ENCODE results near the gene CADPS2.

CADPS2 gene

DNA sequence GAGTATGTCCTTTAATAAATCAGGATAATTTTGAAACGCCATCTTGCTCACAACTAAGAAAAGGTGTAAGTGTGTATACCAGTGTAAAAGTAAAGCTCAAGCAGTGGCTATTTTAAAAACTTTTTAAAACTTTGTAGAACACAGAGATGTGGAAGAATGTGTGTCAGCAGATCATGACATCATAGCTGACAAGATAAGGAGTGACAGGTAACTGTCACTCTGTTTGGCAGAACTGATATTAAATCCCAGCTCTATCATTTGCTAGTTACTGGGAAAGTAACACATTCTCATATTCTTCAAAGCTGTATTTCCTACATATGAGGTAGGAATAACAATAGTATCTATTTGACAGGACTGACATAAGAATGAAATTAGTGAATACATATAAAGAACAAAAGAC lies 119.7 kb downstream of the CADPS2 start:
- DNase-seq, result no peak

DNA sequence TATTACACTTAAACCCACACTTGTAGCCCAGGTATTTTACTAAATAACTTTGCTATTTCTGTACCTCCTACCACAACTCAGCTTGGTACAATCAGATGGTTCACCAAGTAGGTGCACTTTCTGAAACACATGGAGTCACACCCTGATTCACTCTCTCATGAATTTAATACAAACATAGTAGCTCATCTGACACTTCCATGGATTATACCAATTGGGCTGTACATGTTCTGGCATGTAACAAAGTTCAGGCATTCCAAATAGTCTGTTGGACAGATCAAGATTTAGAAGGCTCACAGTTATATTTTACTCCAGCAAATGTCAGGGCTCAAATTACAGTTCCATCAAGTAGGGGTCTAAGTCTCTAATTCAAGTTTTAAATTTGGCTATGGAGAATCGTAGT lies 121.4 kb downstream of the CADPS2 start:
- DNase-seq, result no peak

DNA sequence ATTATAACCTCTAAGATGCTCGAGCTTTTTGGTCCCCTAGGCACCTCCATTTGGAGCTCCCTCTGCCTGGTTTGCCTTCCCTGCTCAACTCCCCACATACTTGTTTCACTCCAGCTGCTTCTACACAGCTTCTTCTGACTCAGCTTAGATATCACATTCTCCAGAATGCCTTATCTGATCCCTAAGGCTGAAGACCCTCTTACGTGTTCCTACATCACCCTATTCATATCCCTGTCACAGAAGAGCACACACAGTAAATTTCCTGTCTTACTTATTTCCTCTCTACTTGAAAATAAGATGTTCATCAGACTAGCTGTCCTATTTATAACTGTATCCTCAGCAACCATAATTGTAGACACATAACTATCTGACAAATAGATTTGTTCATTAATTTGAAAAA lies 122.2 kb downstream of the CADPS2 start:
- no peak for DNase-seq

DNA sequence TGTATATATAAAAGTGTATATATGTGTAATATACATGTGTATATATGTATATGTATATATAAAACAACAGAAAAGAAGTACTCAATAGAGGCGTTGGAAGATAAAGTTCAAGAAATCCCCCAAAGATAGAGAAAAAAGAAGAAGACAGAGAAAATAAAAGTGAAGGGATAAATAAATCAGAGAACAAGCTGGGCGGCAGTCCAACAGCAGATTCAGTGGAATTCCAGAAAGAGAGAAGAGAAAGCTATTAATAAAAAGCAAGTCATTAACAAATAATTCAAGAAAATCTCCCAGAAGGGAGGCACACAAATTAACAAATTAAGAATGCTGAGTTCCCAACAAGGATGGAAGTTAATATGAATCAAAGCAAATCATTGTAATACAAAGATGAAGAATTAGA lies 124.2 kb downstream of the CADPS2 start:
- DNase-seq, result no peak

DNA sequence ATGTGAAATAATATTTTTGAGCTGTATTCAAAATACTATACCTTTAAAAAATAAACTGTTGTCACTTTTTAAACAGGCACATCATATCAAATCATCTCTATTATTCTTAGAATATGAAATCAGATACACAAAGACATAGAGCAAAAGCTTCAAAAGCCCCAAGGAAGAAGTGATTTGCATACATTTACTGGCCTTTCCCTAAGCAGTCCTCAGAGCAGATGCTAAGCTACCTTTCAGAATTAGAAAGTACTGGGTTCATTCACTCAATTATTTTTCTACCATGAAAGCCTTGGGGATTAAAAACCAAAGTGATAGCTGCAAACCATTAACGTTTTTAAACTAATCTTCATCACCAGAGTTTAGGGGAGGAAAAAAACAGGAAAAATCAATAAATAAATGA lies 127.8 kb downstream of the CADPS2 start:
- DNase-seq, result no peak

DNA sequence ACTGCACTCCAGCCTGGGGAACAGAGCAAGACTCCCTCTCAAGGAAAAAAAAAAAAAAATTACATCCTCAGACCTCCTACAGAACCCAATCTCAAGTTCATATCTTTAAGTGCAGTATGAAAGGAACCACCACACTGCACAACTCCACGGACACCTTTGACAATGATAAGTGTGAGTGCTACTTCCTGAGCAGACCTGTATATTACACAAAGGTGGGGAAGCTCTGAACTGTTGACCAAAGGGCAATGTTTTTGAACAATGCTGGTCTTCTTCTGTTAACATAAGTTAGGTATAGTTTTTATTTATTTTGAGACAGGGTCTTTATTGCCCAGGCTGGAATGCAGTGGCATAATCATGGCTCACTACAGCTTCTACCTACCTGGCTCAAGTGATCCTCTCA lies 129.4 kb downstream of the CADPS2 start:
- DNase-seq, result no peak

DNA sequence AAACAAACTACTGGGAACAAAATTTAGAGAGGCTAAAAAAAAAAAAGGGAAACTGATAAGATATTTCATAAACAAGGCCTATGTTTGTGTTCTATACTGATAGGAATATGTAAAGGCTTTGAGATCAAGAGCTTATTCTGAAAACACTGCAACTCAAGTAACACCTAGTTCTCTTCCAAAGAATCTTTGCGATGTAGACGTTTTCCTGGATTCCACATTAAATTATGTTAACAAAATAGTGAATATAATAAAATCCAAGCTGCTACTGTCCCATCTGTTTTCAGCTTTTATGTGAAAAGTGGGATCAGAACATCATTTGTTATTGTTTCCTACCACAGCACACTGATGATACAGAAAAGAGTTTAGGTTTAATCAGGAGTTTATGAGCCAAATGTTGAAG lies 130.6 kb downstream of the CADPS2 start:
- DNase-seq, result no peak

DNA sequence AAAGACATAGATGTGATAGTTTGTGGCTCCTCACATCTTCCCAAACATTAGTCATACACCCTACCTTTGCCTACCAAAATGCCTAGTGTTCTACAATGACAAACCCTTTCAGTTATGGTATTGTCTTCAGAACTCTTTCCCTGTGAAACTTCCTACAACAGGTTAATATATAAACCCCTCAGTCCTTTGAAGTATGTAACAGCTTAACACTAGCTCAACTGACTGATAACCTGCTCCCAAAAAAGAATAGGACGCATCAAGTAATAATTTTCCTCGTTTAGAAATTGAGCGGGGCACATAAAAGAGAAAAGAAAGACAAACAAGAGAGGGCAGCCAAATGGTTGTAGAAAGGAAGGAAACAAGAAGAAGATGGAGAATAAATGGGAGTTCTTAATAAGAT lies 133.7 kb downstream of the CADPS2 start:
- DNase-seq, result no peak

DNA sequence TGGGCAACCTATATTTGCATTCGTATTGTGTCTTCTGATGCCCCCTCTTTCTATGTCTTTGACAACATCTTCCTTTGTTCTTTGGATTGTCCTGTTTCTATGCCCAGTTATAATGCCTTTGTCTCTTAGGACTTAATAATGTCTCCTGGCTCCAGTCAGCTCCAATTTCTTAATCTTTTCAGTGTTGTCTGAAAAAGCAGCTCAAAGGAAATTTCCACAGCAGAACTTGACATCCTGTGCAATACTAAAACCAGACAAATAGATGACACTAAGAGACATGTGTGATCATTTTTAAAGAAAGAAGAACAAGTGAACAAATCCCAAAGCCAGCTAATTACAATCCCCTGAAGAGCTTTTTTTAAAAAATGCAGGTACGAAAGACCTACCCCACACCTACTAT lies 135.9 kb downstream of the CADPS2 start:
- no peak for DNase-seq

DNA sequence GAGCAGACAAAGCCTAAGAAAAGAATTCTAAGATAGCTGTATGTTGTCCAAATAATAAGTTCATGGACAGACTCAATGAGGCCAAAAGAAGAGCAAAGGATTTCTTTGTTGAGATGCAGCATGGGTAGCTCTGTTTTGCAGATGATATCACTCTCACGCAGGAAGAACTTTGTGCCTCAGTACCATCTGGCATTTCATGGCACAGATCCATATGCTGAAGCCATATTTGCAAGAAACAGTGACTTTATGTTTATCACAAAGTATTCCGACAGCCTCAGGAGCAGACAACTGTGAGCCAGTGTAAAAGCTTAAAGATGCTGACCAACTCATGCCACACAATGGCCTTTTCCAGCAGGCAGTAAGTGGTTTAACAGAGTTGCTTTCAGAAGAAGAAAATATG lies 138.1 kb downstream of the CADPS2 start:
- DNase-seq, result no peak

DNA sequence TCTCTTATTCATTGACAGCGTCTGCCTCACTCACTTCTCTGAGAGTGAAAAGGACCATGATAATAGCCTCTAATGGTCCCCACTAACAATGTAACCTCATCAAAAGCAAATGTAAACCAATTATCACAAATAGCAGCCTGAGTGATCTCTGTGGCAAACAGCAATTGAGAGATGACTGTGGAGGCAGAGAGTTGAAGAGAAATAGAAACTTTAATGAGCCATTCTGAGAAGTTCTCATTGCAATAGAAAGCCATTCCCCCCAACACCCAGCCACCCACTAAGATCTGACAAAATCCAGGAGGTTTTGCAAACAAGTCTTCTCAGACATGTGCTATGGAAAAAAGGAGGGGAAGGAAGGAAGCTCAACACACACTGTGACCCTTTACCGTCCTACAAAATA lies 139.3 kb downstream of the CADPS2 start:
- DNase-seq, result no peak

DNA sequence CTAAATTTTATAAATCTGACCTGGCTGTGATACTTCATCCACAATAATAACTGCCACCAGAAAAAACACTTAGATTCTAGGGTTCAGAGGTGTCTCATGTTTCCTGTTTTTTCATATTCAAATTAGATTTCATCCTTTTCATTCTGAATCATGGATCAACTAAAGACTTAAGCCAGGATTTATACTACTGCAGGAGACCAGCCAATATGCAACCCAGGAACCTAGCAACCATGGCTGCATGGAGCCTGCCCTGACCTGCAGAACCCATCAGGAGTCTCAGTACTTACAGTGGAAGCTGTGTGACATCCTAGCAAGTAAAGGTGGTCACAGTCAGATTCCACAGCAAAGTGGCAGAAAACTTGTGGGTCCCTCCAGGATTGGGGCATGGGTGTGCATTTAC lies 143.0 kb downstream of the CADPS2 start:
- DNase-seq, result no peak

DNA sequence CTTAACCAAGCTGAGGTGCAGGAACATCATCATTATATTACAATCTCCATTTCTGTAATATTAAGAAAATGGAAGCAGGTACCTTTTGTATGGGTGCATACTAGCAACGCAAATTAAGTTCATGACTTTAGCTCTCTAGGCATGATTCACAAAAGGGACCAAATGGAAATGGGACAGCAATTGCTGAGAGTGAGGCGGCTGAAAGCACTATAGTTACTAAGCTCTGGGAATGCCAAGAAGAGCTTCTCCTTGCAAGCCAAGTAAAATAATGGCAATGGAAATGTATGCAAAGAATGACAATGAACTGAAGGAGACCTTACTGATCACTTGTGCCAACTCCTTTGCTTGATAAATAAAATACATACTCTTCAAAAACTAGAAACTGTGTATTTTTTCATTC lies 147.3 kb downstream of the CADPS2 start:
- DNase-seq, result no peak

DNA sequence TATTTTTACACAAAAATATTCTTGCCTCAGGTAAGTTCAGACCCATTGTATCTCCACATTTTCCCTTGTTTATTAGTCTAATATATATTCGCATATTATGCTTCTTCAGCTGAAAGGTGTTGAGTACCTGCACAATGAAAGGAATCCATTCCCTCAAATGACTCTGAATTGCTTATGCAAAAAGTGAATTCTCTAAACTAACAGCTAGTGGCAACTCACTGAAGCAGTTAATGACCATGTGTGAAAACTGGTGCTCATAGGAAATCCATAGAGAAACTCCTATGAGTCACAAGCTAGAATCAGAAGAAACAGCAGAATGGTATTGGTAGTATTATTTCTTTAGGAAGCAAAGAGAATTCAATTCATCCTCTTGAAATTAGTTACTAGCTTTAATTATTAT lies 150.1 kb downstream of the CADPS2 start:
- no peak for DNase-seq

DNA sequence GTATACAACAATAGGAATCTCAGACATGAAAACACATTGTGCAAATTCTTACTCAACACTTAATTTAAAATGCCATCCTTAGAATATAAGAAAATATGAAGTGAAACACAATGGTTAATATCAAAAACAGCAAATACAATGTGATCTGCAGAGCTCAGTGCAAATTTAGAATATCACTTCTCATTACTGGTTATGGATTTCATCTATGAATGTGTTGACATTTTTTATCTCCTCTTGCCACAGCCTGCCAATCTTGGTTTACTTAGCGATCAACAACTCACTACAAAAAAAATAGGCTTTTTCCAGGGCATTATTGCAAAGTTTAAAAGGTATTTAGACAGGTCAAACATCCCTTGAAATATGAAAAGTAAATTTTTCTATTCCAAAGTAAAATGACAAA lies 158.5 kb downstream of the CADPS2 start:
- DNase-seq, result no peak

DNA sequence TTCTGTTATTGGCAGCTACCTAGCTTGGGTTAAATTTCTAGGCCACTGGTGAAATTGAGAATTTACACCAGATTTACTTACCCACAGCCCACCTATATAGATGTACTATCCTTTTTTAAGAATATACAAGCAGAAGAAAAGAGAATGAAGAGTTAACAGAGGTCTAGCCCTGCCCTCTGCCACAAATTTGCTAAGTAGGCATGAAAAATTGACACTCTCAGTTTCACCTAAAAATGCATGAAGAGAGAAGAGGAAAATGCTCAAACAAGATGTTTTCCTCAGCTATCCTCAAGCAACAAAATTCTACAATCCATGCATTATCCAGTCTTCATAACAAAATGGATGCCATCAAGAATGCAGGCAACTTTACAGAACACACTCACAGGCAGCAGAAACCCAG lies 158.9 kb downstream of the CADPS2 start:
- no peak for DNase-seq

DNA sequence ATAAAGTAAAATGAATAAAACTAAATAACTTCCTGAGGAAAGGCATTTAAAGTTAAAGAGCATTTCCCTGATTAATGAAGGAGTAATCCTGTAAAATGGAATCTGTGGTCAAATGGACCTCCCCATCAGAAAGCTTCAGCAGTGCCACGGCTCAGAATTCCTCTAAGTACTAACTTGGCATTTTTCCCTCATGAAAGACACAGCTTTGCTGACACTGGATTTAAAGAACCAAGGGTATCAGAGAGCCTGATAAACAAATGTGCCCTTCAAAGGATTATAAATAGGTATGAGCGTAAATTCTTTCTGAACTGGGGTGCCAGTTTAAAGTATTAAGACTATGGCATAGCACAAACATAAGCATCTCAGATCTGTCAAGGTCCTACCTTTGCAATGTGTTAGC lies 159.4 kb downstream of the CADPS2 start:
- no peak for DNase-seq

DNA sequence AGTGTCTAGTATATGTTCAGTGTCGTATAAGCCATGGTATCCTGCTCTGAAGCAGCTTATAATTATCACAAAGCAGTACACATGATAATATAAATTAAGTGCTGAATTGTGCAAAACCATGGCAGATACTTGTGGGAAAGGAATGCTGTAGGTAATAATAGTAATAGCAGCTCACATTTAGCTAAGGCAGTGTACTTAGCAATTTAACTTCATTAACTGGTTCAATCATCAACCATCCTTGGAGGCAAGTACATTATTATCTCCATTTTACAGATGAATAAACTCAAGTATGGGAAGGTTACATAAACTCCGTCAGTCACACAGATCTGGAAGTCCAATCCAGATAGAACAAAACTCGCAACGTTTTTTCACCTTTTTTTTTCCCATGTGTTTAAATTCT lies 161.9 kb downstream of the CADPS2 start:
- no peak for DNase-seq

DNA sequence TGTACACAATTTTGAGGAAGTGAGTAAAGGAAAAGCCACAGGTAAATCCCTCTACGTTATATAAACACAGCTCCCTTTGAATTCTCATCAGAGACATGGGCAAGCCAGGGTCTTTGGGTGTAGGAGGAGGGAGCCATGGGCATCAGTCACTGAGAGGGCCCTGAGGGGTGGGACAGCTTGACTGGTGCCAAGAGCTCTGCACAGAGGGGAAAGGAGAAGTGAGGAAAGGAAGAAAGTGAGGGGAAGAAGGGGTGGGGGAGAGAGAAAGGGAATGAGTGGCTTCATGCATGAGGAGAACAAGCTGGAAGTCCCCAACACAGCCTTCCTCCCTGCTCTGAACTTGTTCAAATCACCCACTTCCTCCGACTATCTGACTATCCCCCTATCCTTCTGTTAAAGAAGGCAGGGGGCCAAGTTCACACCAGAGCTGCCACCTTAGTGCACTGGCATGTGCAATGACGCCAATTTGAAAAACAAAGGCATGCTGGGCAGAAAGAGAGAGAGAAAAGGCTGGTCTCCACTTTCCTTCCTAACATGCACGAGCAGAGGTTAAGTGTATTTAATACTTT lies 167.2 kb downstream of the CADPS2 start:
- DNase-seq, result no peak

DNA sequence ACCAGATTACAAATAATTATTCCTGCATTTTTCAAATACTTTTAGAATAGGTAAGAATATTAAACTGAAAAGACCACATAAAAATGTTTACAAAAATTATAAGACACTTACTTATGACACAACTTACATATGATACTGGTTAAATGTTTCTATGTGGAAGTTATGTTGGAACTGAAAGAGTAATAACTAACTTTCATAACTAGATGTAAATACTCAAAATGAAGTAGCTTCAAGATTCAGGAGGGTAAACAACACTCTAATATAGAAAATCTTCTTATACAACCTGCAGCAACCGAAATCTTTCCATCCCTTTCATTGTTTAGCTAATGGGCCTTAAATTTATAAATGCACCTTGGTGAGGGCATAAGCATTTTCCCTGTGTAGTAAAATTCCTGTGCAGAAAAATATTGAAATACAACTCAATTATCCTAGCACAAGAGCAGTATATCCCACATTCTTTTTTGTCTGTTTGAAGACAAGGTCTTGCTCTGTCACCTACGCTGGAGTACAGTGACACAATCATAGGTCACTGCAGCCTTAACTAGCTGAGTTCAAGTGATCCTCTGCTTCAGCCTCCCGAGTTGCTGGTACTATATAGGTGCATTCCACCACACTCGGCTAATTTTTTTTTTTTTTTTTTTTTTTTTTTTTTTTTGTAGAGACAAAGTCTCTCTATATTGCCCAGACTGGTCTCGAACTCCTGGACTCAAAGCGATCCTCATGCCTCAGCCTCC lies 168.7 kb downstream of the CADPS2 start:
- no peak for DNase-seq

DNA sequence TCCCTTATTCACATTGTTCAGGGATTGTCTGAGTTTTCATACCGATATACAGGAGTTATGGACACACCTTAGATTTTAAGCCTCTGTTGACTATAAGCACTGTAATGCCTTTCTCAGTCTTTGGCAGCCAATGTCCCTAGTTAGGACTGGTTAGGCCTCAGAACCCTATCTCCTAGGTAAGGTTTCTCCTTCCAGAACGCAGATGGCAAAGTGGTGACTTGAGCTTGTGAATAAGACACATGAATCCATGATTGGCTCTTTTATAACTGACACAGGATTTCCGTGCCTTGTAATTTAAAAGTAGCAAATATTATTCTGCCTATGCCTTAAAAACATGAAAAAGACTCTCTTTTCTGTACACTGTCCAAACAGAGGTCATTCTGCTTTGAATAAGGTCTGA lies 171.1 kb downstream of the CADPS2 start:
- no peak for DNase-seq

DNA sequence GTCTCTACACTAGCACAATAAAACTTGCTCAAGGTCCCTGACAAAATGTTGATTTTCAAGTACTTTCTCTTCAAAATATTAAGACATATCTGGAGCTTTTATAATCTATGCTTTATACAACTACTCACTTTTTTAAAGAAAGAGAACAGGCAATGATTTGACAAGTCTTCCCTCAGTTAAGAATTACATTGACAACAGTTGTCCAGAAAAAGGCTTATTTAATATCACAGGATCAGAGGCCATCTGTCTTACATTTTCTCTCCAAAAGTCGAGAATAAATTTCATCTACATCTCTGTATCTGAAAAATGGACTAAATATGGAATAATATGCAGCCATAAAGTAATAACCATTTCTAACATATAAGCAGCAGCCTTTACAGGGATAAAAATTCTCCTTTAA lies 175.3 kb downstream of the CADPS2 start:
- no peak for DNase-seq

DNA sequence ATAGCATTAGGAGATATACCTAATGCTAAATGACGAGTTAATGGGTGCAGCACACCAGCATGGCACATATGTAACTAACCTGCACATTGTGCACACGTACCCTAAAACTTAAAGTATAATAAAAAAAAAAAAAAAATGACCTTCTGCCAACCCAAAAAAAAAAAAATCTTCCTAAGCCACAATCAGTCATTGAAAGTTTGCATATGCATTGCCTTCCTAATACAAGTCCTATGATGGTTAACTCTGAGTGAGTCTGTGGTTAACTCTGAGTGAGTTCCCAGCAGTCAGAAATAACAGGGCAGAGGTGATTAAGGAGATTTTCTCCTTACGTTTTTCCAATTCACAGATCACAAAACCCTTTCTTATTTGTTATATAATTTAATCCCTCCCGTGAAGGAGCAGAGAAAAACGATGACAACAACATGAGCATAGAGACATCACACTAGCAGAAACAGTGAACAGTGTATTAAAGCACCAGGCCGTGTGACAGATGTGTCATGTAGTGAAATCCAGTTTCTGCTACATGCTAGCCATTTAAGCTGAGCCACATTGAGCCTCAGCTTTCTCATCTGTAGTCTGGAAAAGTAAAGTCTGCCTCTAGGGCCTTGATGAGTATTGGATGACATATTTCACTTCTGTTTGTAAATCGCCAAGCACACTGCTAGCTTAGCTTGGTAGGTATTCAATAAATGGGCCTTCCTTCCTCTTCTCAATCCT lies 176.2 kb downstream of the CADPS2 start:
- DNase-seq, result no peak

DNA sequence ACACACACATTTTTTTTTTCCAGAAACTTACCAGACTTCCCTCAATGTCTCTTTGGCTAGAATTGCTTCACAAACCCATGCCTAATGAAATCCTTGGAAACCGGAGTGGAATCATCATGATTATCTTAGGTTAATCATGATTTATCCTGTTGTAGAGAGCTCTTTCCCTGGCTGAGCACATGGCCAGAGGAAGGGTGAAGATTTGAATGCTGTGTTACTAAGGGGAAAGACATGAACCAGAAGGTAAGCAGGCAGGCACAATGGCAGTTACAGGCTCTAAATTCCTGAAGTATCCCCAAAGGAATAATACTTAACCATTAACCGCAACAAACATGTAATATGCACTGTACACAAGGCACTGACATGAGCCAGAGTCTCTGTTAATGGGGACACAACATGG lies 179.4 kb downstream of the CADPS2 start:
- DNase-seq, result no peak

Measured in Kasumi-1 (cell line).